HG03575 (cell line): Measurements from ENCODE around the gene GPATCH8.
"Not testable (repeated sequence)": the region's sequence is repeated elsewhere in the genome, so short reads cannot be mapped to it uniquely, and the experiment has no call there.

Experiments
- ATAC-seq: cut with Tn5 transposase; IDR thresholded peaks from one replicate; pipeline ENCODE4 v1.9.1; 2021; ENCODE audit not compliant: unreplicated experiment, insufficient number of reproducible peaks, low FRiP score; ENCODE audit errors: extremely low read depth

The GPATCH8 gene

DNA sequence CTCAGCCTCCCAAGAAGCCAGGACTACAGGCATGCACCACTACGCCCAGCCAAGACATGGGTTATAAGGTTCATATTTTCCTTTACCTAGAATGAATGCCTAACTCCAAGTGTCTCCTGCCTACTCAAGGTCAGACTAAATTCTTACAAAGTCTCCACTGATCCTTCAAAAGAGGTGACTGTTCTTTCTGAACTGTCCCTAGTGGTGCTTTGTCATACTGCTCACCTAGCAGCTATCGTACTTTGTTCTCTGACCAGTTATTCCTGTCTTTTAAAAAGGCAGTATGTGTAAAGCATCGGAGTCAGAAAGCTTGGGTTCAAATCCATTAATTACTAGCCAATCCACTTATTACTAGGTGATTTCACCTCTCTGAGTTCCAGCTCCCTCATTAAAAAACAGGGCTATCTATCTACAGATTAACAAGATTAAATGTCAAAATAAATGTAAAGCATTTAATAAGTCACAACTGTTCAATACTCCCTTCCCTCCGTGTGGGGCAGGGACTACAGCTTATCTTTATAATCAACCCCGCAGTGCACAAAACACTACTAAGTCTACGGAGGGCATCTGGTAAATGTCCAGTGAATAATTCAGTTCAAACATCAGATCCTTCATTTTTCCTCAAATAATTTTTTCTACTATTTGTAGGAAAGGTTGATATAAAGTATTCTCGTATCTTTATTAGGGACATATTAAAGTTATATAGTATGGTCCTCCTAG, 93.7 kb downstream of the GPATCH8 start:
- ATAC-seq: no peak

DNA sequence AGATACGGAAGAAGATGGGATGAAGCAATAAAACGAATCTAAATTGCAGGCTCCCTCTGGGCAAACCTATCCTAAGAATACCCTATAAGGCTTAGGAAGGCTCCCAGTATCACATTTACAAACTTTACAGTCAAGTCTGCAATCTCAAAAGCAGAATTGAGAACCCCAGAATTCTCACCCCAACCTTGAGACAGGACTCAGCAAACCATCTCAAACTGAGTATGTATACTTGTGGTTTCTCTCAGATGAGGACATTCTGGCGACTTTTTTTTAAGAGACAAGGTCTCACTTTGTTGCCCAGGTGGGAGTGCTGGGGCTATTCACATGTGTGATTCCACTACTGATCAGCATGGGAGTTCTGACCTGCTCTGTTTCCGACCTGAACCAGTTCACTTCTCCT, 94.4 kb downstream of the GPATCH8 start:
- no peak for ATAC-seq

GRCh38 chr17:44402564-44403172, 100.5 kb downstream of the GPATCH8 start:
- ATAC-seq: no peak

DNA sequence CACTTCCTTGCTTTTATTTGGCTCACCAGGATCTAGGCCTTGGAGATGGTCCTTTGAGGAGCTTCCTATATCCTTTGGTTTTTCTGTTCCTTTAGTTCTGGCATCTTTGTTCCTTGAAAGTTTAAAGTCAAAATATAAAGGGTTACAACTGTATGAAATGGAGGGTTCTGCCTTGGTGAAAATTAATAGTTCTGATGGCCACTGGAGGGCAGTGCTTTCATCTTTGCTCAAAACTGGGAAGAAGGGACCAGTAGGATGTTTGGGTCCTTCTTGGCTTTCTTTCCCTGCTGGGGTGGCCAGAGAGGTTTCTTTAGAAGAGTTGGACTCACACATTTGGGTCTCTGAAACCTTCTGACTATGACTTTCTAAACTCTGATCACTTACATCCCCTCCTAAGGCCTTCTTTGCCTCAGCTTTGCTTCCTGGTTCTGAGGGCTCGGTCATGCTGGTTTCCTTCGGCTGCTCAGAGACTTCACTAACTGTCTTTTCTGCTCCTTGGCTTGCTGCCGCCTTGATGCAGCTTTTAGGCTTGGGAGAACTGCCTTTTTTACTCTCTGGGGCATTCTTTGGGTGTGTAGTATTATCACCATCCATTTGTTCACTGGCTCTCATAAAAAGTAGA, 102.9 kb downstream of the GPATCH8 start:
- ATAC-seq: no peak

DNA sequence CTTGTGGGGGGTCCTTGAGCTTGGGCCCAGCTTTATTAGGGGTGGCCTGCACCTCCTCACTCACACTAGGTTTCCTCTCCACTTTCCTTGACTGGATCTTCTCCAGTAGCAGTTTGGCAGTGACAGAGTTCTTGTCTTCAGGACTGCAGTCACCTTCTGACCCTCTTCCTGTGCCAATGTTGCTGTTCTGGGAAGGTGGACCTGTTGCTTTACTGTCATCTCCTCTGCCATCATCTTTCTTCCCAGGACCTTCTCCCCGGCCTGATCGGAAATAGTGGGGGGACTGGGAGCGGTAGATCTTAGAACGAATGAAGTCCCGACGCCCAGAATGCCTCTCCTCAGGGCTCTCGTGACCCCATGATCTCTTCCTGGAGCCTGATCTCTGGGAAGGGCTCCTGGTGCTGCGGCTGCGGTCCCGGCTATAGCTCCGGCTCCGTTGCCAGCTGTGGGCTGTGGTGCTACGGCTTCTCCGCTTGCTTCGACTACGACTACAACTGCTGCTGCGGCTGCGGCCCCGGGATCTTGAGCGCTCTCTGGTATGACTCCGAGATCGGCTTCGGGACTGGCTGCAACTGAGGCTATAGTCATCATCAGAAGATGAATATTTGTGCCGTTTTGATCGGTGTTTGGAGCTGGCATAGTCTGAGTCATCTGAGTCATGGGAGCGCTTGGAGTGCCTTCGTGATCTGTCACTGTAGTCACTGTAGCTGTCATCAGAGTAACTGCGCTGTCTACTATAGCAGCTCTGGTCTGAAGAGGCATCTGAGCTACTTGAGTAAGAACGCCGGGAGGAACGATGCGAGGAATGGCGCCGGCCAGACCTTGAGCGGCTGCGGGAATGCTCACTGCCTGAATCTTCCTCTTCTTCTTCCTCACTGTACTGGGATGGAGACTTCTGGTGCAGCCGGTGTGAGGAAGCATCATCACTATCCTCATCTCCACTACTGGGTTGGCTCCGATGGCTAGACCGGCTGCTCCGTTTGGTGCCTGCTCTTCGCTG, 104.2 kb downstream of the GPATCH8 start:
- no peak for ATAC-seq

- no peak for ATAC-seq
Measured at GRCh38 chr17:44397479-44398440, 105.4 kb downstream of the GPATCH8 start.

DNA sequence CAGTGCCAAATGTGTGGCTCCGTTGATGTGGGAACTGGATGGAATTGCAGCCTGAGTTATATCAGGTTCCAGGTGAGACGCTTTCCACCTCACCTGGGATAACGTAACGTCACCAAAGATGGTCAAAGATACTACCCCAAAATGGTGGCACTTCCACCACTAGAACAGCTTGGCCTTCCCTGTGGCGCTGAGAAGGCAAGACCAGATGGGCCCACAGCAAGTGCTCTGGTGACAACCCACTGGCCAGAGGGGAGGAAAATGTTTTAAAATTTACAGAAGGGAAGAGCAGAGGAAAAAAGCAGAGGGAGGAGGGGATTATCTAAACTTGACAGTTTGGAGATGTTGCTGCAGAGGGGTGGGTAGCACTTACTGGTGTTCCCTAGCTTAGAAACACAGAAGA, 106.3 kb downstream of the GPATCH8 start:
- no peak for ATAC-seq

DNA sequence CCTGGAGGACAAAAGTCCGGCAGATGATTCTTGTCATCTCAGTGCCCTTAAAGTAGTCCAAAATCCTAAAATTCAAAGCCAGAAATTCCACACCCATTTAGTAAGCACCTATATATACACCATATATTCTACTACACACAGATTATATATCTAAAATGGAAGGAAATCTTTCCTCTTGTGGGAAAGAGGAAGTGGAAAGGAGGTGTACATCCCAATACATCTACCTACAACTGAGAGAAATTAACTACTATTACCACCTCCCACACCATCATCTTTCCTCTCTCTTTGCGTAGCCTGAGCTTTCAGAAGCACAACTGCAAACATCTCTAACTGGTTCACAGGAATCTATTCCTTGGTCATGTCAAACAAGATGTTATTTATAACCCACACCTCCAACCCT, 108.4 kb downstream of the GPATCH8 start:
- ATAC-seq: no peak

GRCh38 chr17:44394112-44394511, 109.1 kb downstream of the GPATCH8 start:
- not testable (repeated sequence) for ATAC-seq

DNA sequence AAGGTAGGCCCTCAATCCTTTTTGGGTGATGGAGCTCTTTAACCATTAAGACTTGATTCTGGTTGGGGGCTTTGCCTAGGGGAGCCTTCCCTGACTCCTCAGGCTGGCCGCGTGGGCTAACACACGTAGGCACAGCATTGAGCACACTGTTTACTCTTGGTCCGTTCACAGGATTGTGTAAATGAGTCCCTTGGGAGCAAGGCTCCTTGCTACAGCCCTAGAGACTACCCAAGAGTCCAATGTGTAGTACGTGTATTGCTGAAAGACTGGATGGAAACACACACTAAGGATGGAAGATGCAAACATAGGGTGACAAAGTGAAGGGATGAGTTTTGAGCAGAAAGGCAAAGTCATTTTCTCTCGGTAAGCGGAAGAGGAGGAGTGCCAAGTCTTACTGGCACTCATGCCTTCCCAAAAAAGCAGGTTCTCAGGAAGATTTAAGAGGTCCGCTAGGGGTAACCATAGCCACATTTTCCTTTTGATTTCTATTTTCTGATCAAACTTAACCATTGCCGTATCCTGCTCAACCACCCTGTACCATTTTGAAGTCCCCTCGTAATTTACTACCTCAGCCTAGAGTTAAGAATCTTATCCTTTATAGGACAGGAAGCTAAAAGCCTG, 112.8 kb downstream of the GPATCH8 start:
- ATAC-seq: no peak

- no peak for ATAC-seq
Measured at GRCh38 chr17:44389723-44390202, 113.4 kb downstream of the GPATCH8 start.

DNA sequence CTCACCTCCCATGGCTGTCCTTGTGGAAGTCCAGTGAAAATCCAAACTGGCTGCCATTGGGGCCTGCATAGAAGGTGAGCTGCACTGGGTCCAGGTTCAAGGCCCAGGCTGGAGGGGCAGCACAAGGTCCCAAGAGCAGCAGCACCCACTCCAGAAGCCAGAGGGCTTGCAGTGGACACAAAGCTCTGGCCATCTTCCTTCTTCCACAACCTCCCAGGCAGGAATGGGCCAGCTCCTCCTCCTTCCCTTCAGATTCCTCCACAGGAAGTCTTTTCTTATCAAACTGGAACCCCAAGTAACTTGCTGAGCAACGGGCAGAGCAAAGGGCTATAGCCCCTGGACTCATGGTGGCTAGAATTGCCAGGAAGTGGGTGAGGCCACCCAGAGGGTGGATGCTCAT, 113.9 kb downstream of the GPATCH8 start, which contains the start of gene ITGA2B:
TSS of gene ITGA2B (minus strand) at position 369 of the 400 bp plus-strand sequence. CDS start at position 193, 176 bp downstream.
- no peak for ATAC-seq

GRCh38 chr17:44387804-44388203, 115.4 kb downstream of the GPATCH8 start:
- ATAC-seq: no peak

DNA sequence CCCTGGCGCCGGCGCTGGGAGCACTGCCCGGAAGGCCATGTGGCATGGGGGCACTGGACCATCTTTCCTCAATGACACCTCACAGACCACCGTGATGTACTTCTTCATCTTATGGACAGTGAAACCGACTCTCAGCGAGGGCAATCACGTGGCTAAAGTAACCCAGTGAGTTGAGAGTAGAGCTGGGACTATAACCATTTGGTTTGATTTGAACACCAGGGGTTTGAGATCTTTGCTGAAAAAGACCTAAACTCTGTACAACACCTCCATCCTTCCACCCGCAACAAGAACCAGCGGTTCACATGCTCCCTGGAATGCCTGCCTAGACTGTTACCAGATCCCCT, 117.1 kb downstream of the GPATCH8 start:
- ATAC-seq: no peak

DNA sequence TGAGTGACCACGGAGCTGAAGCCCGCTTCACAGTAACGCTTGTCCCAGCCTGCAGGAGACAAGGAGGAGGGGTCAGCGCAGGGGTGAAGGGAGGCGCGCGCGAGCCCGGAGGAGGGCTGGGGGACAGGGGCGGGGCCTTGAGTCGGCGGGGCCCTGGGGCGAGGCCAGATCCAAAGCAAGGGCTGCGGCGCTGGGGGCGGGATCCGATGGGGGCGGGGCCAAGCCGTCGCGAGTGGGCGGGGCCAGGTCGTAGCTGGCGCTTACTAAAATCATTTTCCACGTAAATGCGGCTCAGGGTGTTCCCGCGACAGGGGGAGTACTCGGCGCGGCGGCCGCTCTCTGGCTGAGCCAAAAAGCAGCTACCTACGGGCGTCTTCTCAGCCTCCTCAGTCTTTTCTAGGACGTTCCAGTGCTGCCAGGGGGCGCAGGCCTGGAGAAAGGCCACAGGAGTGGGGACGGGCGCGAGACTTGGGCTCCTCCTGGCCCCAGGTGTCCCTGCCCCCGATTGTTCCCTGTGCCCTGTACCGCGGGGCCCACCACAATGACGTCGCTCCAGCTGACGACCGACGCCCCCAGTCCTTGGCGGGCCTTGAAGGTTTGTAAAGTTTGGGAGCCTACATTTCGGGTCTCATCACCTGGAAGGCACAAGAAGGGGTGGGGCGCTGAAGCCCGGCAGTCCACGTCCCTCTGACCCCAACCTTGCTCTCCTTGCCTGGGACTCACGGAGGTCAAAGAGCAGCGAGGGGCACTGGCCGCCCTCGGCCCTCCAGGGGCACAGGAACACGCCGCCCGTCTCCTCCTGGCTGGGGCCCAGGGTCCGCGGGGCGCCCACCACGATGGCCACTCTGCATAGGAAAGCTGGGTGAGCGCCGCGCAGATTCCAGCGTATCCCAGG, 117.7 kb downstream of the GPATCH8 start:
- no peak for ATAC-seq

DNA sequence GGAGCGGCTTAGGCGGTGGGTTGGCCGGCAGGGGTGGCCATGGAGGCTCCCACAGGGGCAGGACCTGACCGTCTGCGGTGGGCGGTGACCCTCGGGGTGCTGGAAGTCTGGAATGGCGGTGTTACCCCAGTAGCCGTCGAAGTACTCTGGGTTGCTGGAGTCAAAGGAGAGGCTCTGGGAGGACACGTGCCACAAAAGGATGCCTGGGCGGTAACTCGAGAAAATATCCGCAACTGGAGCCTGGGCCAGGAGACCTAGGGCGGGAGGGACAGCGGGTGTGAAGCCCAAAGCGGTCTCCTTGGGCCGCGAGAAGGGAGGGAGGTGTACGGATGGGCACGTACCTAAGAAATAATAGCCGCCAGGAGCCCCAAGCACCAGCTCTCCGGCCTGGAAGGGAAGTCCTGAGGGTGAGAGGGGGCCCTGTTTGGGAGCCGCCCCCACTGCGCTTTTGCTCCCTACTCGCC, 118.4 kb downstream of the GPATCH8 start:
- no peak for ATAC-seq
